ENCODE results near the gene EXOC4. TPM values are rescaled to one million over a fixed set of nuclear protein-coding genes. Genes with fewer than 3 reads are reported as not detected.

EXOC4 gene
- total and polyA plus RNA-seq, 2 of the 8 experiments (the other 6 are each of a cell fraction or from before 2014, with no cell fraction given): 27.0 to 67.3 TPM

DNA sequence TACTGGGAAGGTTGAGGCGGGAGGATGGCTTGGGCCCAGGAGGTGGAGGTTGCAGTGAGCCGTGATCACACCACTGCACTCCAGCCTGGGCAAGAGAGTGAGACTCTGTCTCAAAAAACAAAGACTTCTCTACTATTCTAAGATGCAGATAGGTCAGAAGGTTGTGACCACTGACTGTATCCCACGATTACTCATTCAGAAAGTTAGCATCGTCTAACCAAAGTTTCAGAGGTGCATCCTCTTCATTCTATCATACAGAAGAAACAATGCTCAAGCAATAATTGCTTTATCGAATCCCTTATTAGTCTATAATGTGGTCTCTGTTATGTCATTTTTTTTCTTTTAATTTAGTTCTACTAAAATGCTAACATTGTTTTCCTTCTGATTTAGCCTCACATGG is 525.6 kb downstream of the EXOC4 start:
- H3K9me3 ChIP-seq (ENCODE audit: insufficient read depth in 2 of 2, low read depth in 1 of 2, low read length in 1 of 2): no peaks in the 10 kb centered on the region; a peak in 1 of 4 replicates
- no peaks in the 10 kb centered on the region for H3K79me2 ChIP-seq (ENCODE audit: control insufficient read depth in 1 of 2, insufficient read depth in 2 of 2, low read length in 2 of 2)
- no peak overlapping the region for H4K8ac ChIP-seq (ENCODE audit: extremely low read depth, insufficient read depth, low read length)
- no peak overlapping the region for H2AFZ ChIP-seq (ENCODE audit: low read length)
- WGBS, 2 experiments (ENCODE audit: extremely low coverage in 1 of 2, insufficient coverage in 1 of 2, insufficient read length in 1 of 2, insufficient replicate concordance in 2 of 2, low coverage in 1 of 2, low lambda C conversion rate in 2 of 2, missing lambda C conversion rate in 1 of 2): 85% methylated on average over 5 of the region's 5 CpGs; no CpG with 5 or more reads in 1 of the 2 experiments
- H2BK15ac ChIP-seq (ENCODE audit: low read length): no peak overlapping the region
- DNase-seq (ENCODE audit: low read depth in 1 of 2, low spot score in 2 of 2): no peak
- no peaks in the 10 kb centered on the region for H3K27me3 ChIP-seq (replicated peaks in 1 of 4; ENCODE audit: control insufficient read depth in 3 of 4, extremely low read depth in 1 of 4, insufficient read depth in 3 of 4, low read length in 3 of 4)
- H3K14ac ChIP-seq (ENCODE audit: insufficient read length): no peak overlapping the region
- H3K4me3 ChIP-seq (ENCODE audit: extremely low read depth in 1 of 4, insufficient read depth in 2 of 4, low read depth in 3 of 4, low read length in 4 of 4): no peak overlapping the region
- FAIRE-seq: no peak
- no peak overlapping the region for H2BK120ac ChIP-seq (replicated peaks; ENCODE audit: low read depth, low read length)
- CTCF ChIA-PET (ENCODE audit: partially characterized antibody): no interaction called here
- no peak overlapping the region for H4K91ac ChIP-seq (replicated peaks; ENCODE audit: insufficient read length, low read length)
- no peaks in the 10 kb centered on the region for H3K4me1 ChIP-seq (replicated peaks in 1 of 4; ENCODE audit: control insufficient read depth in 3 of 4, insufficient read depth in 4 of 4, low read length in 3 of 4)
- H3K36me3 ChIP-seq (ENCODE audit: control insufficient read depth in 2 of 4, insufficient read depth in 4 of 4, low read length in 3 of 4): no peaks in the 10 kb centered on the region; a peak in 1 of 8 replicates
- H4K5ac ChIP-seq (ENCODE audit: insufficient read length, low read depth, low read length): no peak overlapping the region
- POLR2A ChIA-PET (ENCODE audit: partially characterized antibody): no interaction called here
- no peak overlapping the region for H2BK5ac ChIP-seq (ENCODE audit: low read depth, low read length)
- no peaks in the 10 kb centered on the region for H3K23me2 ChIP-seq (ENCODE audit: low read depth, low read length)
- H3K9ac ChIP-seq (replicated peaks in 1 of 4; ENCODE audit: extremely low read depth in 1 of 4, low read depth in 3 of 4, low read length in 3 of 4): no peak overlapping the region
- no peaks in the 10 kb centered on the region for H4K20me1 ChIP-seq (replicated peaks in 1 of 2; ENCODE audit: control insufficient read depth in 1 of 2, insufficient read depth in 2 of 2, low read length in 2 of 2)
- no peak overlapping the region for H3K4me2 ChIP-seq (ENCODE audit: insufficient read depth in 1 of 2, low read depth in 2 of 2, low read length in 2 of 2)
- no peak overlapping the region for H3K18ac ChIP-seq (ENCODE audit: extremely low read depth, low read length)
- H2BK12ac ChIP-seq (ENCODE audit: low read depth, low read length): no peak overlapping the region
- no peak overlapping the region for H2AK5ac ChIP-seq (ENCODE audit: low read depth, low read length)
- H3K56ac ChIP-seq (replicated peaks; ENCODE audit: insufficient read length, low read depth, low read length): no peak overlapping the region
- H3K79me1 ChIP-seq (ENCODE audit: low read depth, low read length): no peaks in the 10 kb centered on the region
- H3K27ac ChIP-seq (ENCODE audit: low read depth, low read length): no peak overlapping the region
- H2BK20ac ChIP-seq (ENCODE audit: low read length): no peak overlapping the region
- no peak overlapping the region for H3K23ac ChIP-seq (ENCODE audit: insufficient read length)
- H3K4ac ChIP-seq (replicated peaks; ENCODE audit: insufficient read length, low read depth, low read length): no peak overlapping the region
- TF ChIP-seq SAP30 (IDR thresholded peaks at IDR 0.05; ENCODE audit: insufficient read depth, insufficient replicate concordance, low read length) (no peak), SIRT6 (IDR thresholded peaks at IDR 0.05; ENCODE audit: low read length) (no peak), SUZ12 (IDR thresholded peaks at IDR 0.05; ENCODE audit: low read length) (no peak), SIN3A (conservative IDR thresholded peaks at IDR 0.05 in 1 of 2, IDR thresholded peaks at IDR 0.05 in 1 of 2; ENCODE audit: low read depth in 1 of 2, low read length in 2 of 2) (no peak), GABPA (IDR thresholded peaks at IDR 0.05; ENCODE audit: borderline replicate concordance, insufficient read depth, low read length) (no peak), ASH2L (IDR thresholded peaks at IDR 0.05; ENCODE audit: low read length) (no peak), RAD21 (IDR thresholded peaks at IDR 0.05 in 1 of 2, conservative IDR thresholded peaks at IDR 0.05 in 1 of 2; ENCODE audit: low read depth in 2 of 2, low read length in 2 of 2) (no peak), JUND (IDR thresholded peaks at IDR 0.05; ENCODE audit: low read length) (no peak)
- TF ChIP-seq, protein P1, sequence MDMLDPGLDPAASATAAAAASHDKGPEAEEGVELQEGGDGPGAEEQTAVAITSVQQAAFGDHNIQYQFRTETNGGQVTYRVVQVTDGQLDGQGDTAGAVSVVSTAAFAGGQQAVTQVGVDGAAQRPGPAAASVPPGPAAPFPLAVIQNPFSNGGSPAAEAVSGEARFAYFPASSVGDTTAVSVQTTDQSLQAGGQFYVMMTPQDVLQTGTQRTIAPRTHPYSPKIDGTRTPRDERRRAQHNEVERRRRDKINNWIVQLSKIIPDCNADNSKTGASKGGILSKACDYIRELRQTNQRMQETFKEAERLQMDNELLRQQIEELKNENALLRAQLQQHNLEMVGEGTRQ (IDR thresholded peaks at IDR 0.05; ENCODE audit: low read length): no peak
- TF ChIP-seq, protein P2, sequence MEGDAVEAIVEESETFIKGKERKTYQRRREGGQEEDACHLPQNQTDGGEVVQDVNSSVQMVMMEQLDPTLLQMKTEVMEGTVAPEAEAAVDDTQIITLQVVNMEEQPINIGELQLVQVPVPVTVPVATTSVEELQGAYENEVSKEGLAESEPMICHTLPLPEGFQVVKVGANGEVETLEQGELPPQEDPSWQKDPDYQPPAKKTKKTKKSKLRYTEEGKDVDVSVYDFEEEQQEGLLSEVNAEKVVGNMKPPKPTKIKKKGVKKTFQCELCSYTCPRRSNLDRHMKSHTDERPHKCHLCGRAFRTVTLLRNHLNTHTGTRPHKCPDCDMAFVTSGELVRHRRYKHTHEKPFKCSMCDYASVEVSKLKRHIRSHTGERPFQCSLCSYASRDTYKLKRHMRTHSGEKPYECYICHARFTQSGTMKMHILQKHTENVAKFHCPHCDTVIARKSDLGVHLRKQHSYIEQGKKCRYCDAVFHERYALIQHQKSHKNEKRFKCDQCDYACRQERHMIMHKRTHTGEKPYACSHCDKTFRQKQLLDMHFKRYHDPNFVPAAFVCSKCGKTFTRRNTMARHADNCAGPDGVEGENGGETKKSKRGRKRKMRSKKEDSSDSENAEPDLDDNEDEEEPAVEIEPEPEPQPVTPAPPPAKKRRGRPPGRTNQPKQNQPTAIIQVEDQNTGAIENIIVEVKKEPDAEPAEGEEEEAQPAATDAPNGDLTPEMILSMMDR (IDR thresholded peaks at IDR 0.05; ENCODE audit: control extremely low read depth in 1 of 3, insufficient read depth in 1 of 3, low read depth in 1 of 3, low read length in 3 of 3): no peak
